ENCODE measurements around the gene SH3RF3. TPM values are rescaled to one million over a fixed set of nuclear protein-coding genes. Genes with fewer than 3 reads are reported as not detected.

Gene SH3RF3
- total RNA-seq, 1 donor from 2014 or later = 0.28 TPM

DNA sequence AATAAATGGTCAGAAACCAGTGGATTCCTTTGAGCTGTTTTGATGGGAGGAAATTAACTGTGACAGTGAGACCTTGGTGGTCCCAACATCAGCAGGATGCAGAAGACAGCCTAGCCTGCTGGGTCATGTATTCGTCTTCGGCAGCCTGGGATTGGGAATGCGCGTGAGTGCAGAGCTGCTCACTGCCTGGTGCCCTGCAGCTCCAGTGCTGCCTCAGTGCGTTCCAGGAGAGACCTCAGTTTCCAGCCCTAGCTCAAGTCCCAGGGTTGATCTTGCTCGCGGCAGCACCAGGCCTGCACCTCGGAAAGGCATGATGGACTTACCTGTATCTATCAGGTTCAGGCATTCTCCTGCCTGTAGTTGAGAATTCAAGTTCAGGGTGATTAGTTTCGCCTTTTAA lies 203.9 kb downstream of the SH3RF3 start:
- TF ChIP-seq EZH2phosphoT487 (IDR thresholded peaks at IDR 0.05) (no peak), CTCF (IDR thresholded peaks at IDR 0.05) (no peak), EZH2 (IDR thresholded peaks at IDR 0.05) (no peak)
- H3K36me3 Mint-ChIP-seq = no peaks in the 10 kb centered on the region
- H3K4me3 Mint-ChIP-seq = no peak overlapping the region
- Histone ChIP-seq H3K79me2 (ENCODE audit: low read depth) (no peaks in the 10 kb centered on the region), H3K27me3 (no peaks in the 10 kb centered on the region), H3F3A (ENCODE audit: low read depth) (no peaks in the 10 kb centered on the region), H3K27ac (no peak overlapping the region), H3K4me2 (no peak overlapping the region), H3K4me1 (no peaks in the 10 kb centered on the region), H4K20me1 (ENCODE audit: low read depth) (no peaks in the 10 kb centered on the region), H3K9me3 (ENCODE audit: low read depth) (no peaks in the 10 kb centered on the region), H3K4me3 (no peak overlapping the region), H3K36me3 (no peaks in the 10 kb centered on the region), H3K9ac (no peak overlapping the region), H2AFZ (replicated peaks) (no peak overlapping the region)
- H3K27ac Mint-ChIP-seq = no peak overlapping the region
- no peak for DNase-seq (ENCODE audit: low spot score)
- H3K27me3 Mint-ChIP-seq (ENCODE audit: insufficient read depth, low read depth) = peaks cover 2% of the 10 kb centered on the region
- peaks cover 37% of the 10 kb centered on the region for H3K4me1 Mint-ChIP-seq
- H3K9me3 Mint-ChIP-seq = peaks cover 7% of the 10 kb centered on the region

GRCh38 chr2:109333414-109334210 lies 204.6 kb downstream of the SH3RF3 start:
- H3K4me1 Mint-ChIP-seq = peaks cover 37% of the 10 kb centered on the region
- no peak overlapping the region for H3K27ac ChIP-seq
- H4K20me1 ChIP-seq (ENCODE audit: low read depth) = no peaks in the 10 kb centered on the region
- H3K4me1 ChIP-seq = no peaks in the 10 kb centered on the region
- no peaks in the 10 kb centered on the region for H3K27me3 ChIP-seq
- H3K4me3 ChIP-seq = no peak overlapping the region
- no peak overlapping the region for H3K4me2 ChIP-seq
- no peaks in the 10 kb centered on the region for H3K36me3 ChIP-seq
- no peaks in the 10 kb centered on the region for H3K79me2 ChIP-seq (ENCODE audit: low read depth)
- H3K9me3 Mint-ChIP-seq = peaks cover 7% of the 10 kb centered on the region
- no peak overlapping the region for H3K27ac Mint-ChIP-seq
- H3K9me3 ChIP-seq (ENCODE audit: low read depth) = no peaks in the 10 kb centered on the region
- peaks cover 2% of the 10 kb centered on the region for H3K27me3 Mint-ChIP-seq (ENCODE audit: insufficient read depth, low read depth)
- H2AFZ ChIP-seq (replicated peaks) = no peak overlapping the region
- TF ChIP-seq EZH2phosphoT487 (IDR thresholded peaks at IDR 0.05) = no peak
- peak; percentile 39 for TF ChIP-seq CTCF (IDR thresholded peaks at IDR 0.05)
- peaks cover under 1% of the 10 kb centered on the region for H3K36me3 Mint-ChIP-seq
- no peak overlapping the region for H3K4me3 Mint-ChIP-seq
- H3F3A ChIP-seq (ENCODE audit: low read depth) = no peaks in the 10 kb centered on the region
- peak; percentile 35 for DNase-seq (ENCODE audit: low spot score)
- H3K9ac ChIP-seq = no peak overlapping the region

GRCh38 chr2:109335631-109336176 lies 206.7 kb downstream of the SH3RF3 start:
- no peak overlapping the region for H3K4me3 Mint-ChIP-seq
- H3K9me3 Mint-ChIP-seq = peaks cover 19% of the 10 kb centered on the region
- Histone ChIP-seq H3F3A (ENCODE audit: low read depth) (no peaks in the 10 kb centered on the region), H3K36me3 (no peaks in the 10 kb centered on the region), H4K20me1 (ENCODE audit: low read depth) (no peaks in the 10 kb centered on the region), H3K79me2 (ENCODE audit: low read depth) (no peaks in the 10 kb centered on the region), H3K4me1 (no peaks in the 10 kb centered on the region), H3K9me3 (ENCODE audit: low read depth) (peaks cover 6% of the 10 kb centered on the region), H3K9ac (no peak overlapping the region), H3K27ac (no peak overlapping the region), H3K4me2 (no peak overlapping the region), H3K4me3 (no peak overlapping the region), H3K27me3 (no peaks in the 10 kb centered on the region), H2AFZ (replicated peaks) (no peak overlapping the region)
- DNase-seq (ENCODE audit: low spot score) = no peak
- TF ChIP-seq EZH2 (IDR thresholded peaks at IDR 0.05) (no peak), EZH2phosphoT487 (IDR thresholded peaks at IDR 0.05) (no peak), CTCF (IDR thresholded peaks at IDR 0.05) (no peak)
- peaks cover 2% of the 10 kb centered on the region for H3K27me3 Mint-ChIP-seq (ENCODE audit: insufficient read depth, low read depth)
- peaks cover 37% of the 10 kb centered on the region for H3K4me1 Mint-ChIP-seq
- H3K27ac Mint-ChIP-seq = no peak overlapping the region
- H3K36me3 Mint-ChIP-seq = peaks cover 8% of the 10 kb centered on the region
